GM10248 (cell line): ENCODE results near the gene SUMF1.

ENCODE experiments used
- CTCF ChIA-PET: fragments of 300-600 bp; sonication (Branson Sonifier 250); formaldehyde crosslinking; extraction: SDS; loops from one replicate; lab custom pipeline; 2021; ENCODE audit warnings: antibody characterized with exemption; lab: Yijun Ruan, JAX
- POLR2A ChIA-PET: fragments of 350-650 bp; sonication (Branson Sonifier 250); formaldehyde crosslinking; extraction: SDS; loops from one replicate; lab custom pipeline; 2020; ENCODE audit warnings: antibody characterized with exemption; lab: Yijun Ruan, JAX
- DNase-seq: peaks from one replicate; pipeline ENCODE4 v3.0.0; 2012; ENCODE audit errors: extremely low spot score
- TF ChIP-seq, protein P1 (sequence below): IDR thresholded peaks from 2 replicates; pipeline ENCODE4 v1.5.1; 2012; ENCODE audit warnings: mild to moderate bottlenecking, low read depth; ENCODE audit errors: extremely low read depth, missing control alignments, control extremely low read depth

Gene SUMF1

DNA sequence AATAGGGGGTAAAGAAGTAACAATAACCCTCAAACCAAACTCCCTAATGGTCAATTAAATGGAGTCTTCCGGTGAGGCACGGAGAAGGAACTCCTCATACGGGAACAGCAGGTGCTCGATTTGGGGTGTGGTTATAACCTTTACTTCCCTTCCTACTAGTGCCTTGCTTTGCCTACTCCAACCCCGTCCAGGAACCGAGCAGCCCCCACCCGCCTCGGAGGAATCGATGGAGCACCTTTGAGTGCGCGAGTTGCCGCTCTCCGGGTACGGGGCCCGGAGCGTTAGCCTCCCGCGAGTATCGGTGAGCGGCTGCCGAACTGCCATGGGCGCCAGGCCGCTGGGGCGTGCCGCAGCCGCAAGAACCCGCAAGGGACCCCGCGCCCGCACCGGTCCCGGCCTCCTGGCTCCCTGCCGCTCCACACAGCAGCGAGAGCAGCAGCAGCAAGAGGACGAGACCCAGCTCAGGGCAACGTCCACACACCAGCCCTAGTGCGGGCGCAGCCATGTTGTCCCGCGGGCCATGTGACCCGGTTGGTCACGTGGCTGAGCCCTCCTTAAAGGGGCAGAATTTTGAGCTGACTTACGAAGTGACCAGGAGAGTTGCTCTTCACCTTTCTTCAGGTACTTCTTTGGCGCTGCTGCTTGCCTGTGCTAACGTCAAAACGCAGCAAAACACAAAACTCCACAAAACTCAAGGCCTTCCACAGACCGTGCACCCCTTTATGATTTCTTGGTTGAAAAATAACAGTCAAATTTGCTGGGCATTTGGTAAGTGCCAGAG, at the start of gene SUMF1:
Gene SUMF1, minus strand, starts transcription at position 529 of the 781 bp plus-strand sequence. Its CDS starts 24 bp downstream, at position 505.
- DNase-seq = peak; percentile 93
- CTCF ChIA-PET = interaction anchor here (0.6 to 2.0 kb wide), 3 partner anchors 19 to 166 kb away, joined by 6 to 7 read pairs (median 6); no protein-coding TSS in a partner anchor
- POLR2A ChIA-PET = interaction anchor here (1.0 to 1.1 kb wide), 2 partner anchors 26 to 28 kb away, joined by 3 to 12 read pairs; partner anchors contain the start of gene ITPR1
- TF ChIP-seq, protein P1, sequence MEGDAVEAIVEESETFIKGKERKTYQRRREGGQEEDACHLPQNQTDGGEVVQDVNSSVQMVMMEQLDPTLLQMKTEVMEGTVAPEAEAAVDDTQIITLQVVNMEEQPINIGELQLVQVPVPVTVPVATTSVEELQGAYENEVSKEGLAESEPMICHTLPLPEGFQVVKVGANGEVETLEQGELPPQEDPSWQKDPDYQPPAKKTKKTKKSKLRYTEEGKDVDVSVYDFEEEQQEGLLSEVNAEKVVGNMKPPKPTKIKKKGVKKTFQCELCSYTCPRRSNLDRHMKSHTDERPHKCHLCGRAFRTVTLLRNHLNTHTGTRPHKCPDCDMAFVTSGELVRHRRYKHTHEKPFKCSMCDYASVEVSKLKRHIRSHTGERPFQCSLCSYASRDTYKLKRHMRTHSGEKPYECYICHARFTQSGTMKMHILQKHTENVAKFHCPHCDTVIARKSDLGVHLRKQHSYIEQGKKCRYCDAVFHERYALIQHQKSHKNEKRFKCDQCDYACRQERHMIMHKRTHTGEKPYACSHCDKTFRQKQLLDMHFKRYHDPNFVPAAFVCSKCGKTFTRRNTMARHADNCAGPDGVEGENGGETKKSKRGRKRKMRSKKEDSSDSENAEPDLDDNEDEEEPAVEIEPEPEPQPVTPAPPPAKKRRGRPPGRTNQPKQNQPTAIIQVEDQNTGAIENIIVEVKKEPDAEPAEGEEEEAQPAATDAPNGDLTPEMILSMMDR = no peak

DNA sequence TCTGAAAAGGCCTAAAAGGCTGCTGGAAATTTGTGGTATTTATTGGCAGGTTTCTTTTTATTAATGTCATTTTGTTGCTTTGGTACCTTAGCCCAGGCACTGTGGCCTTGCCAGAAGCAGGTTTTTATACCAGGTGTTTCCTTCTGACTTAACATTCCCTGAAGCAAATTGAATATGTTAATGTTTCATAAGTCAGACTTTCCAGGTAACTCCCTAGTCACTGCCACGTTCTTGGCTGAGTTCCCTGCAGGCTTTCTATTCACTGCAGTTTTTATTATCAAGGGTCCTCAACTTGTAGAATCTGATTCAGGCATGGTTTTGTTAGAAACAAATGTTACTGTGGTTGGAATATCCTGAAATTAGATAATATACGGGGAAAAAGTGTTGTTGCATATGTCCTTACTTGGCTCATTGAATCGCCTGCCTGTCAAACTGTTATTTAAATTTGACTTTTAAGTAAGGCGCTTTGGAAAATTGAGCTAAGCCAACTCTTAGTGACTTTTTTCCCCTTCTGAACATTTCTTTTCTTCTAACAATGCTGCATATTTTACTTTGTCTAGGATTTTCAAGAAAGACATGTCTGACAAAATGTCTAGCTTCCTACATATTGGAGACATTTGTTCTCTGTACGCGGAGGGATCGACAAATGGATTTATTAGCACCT, 49.0 kb upstream of the SUMF1 start:
- TF ChIP-seq, protein P1 = no peak
- ChIA-PET POLR2A (no interaction called here), CTCF (interaction anchor here (1.5 to 1.6 kb wide), 2 partner anchors 8 to 45 kb away, joined by 3 to 4 read pairs; no protein-coding TSS in a partner anchor)
- no peak for DNase-seq

- POLR2A ChIA-PET = no interaction called here
- TF ChIP-seq, protein P1 = no peak
- CTCF ChIA-PET = interaction anchor here (1.6 kb wide), 1 partner anchor 46 kb away, joined by 3 read pairs; no protein-coding TSS in a partner anchor
- DNase-seq = no peak
Measured at GRCh38 chr3:4514916-4515315, 47.8 kb upstream of the SUMF1 start.

GRCh38 chr3:4514321-4514720, 47.3 kb upstream of the SUMF1 start:
- POLR2A ChIA-PET = no interaction called here
- CTCF ChIA-PET = interaction anchor here (0.7 to 1.6 kb wide), 2 partner anchors 47 to 139 kb away, joined by 3 read pairs; no protein-coding TSS in a partner anchor
- no peak for DNase-seq
- TF ChIP-seq, protein P1 = no peak

DNA sequence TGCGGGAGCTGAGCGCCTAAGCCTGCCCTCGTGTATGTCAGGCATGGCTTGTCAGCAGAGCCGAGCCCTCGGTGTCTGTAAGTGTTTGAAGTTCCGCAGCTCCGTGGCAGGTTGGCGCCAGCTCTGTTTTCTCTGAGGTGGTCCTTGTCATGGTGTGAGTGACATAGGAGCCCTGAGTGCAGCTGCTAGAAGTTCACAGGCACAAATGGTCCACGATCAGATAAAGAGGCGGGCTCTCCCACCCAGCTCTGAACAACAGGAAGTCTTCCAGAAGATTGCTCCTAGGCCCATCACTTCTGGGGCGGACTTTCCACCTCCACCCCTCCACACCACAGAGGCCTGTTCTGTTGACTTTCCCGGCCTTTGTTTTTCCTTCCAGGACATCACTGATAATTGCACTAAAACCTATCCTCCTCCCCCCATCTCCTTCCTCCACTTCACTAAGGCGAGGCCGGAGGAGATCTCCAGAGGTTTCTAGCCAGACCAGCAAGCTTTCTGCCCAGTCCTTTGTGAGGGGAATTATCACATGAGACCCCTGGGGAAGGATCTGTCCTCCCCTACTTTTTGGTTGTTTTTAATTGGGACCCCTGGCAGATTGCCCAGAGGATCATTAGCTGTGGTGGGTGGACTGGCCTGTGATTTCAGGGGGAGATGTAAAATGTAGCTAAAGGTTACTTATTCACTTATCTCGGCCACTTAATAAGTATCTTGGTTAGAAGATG, 46.0 kb upstream of the SUMF1 start:
- CTCF ChIA-PET = interaction anchor here (1.4 to 4.1 kb wide), 2 partner anchors 8 to 15 kb away, joined by 3 to 21 read pairs; no protein-coding TSS in a partner anchor
- TF ChIP-seq, protein P1 = no peak
- no peak for DNase-seq
- POLR2A ChIA-PET = interaction anchor here (0.6 kb wide), 1 partner anchor 72 kb away, joined by 3 read pairs; no protein-coding TSS in a partner anchor
